BLaER1 (cell line): ENCODE data around the gene STX2.
"Not testable (repeated sequence)": the region's sequence is repeated elsewhere in the genome, so short reads cannot be mapped to it uniquely, and the experiment has no call there.

Experiments
- H3K27ac ChIP-seq: shearing (Covaris generic); formaldehyde crosslinking; 2 replicates; pipeline ENCODE4 v1.8.1; 2022
- H3K27me3 ChIP-seq: shearing (Covaris generic); formaldehyde crosslinking; 2 replicates; pipeline ENCODE4 v1.8.1; 2022
- H3K36me3 ChIP-seq: shearing (Covaris generic); formaldehyde crosslinking; 2 replicates; pipeline ENCODE4 v1.8.1; 2022
- H3K4me1 ChIP-seq: shearing (Covaris generic); formaldehyde crosslinking; 2 replicates; pipeline ENCODE4 v1.8.1; 2022
- H3K4me2 ChIP-seq: shearing (Covaris generic); formaldehyde crosslinking; 2 replicates; pipeline ENCODE4 v1.8.1; 2022
- H3K4me3 ChIP-seq: shearing (Covaris generic); formaldehyde crosslinking; 2 replicates; pipeline ENCODE4 v1.8.1; 2022
- H3K9ac ChIP-seq: shearing (Covaris generic); formaldehyde crosslinking; 2 replicates; pipeline ENCODE4 v1.8.1; 2022
- H3K9me3 ChIP-seq: shearing (Covaris generic); formaldehyde crosslinking; 2 replicates; pipeline ENCODE4 v1.8.1; 2022
- H4K20me1 ChIP-seq: shearing (Covaris generic); formaldehyde crosslinking; 2 replicates; pipeline ENCODE4 v1.8.1; 2022
- Cebpa-rat ChIP-seq: shearing (Covaris generic); IDR thresholded peaks from 2 replicates; pipeline ENCODE4 v1.8.1; 2022

Gene STX2

GRCh38 chr12:130870442-130871285, 31.6 kb upstream of the STX2 start:
- peaks cover 31% of the 10 kb centered on the region for H3K36me3 ChIP-seq
- H3K27me3 ChIP-seq: no peaks in the 10 kb centered on the region
- peak overlapping the region; percentile 94 for H3K4me3 ChIP-seq
- peak overlapping the region; percentile 96 for H3K4me2 ChIP-seq
- peaks cover 37% of the 10 kb centered on the region for H3K4me1 ChIP-seq
- H3K9me3 ChIP-seq: no peaks in the 10 kb centered on the region
- no peak for TF ChIP-seq Cebpa-rat
- peak overlapping the region; percentile 99 for H3K9ac ChIP-seq
- peaks cover 28% of the 10 kb centered on the region for H4K20me1 ChIP-seq
- peak overlapping the region; percentile 92 for H3K27ac ChIP-seq

GRCh38 chr12:130868412-130868811, 29.4 kb upstream of the STX2 start:
- peaks cover 5% of the 10 kb centered on the region for H4K20me1 ChIP-seq
- TF ChIP-seq Cebpa-rat: no peak
- H3K4me1 ChIP-seq: peaks cover 14% of the 10 kb centered on the region
- no peaks in the 10 kb centered on the region for H3K9me3 ChIP-seq
- H3K36me3 ChIP-seq: peaks cover 8% of the 10 kb centered on the region; the same call in 1 of the 2 replicates
- H3K27me3 ChIP-seq: no peaks in the 10 kb centered on the region
- H3K4me2 ChIP-seq: no peak overlapping the region
- H3K9ac ChIP-seq: no peak overlapping the region
- no peak overlapping the region for H3K27ac ChIP-seq
- H3K4me3 ChIP-seq: no peak overlapping the region

GRCh38 chr12:130863298-130863697, 24.2 kb upstream of the STX2 start:
- no peak for TF ChIP-seq Cebpa-rat
- H3K27me3 ChIP-seq: no peaks in the 10 kb centered on the region
- no peaks in the 10 kb centered on the region for H3K36me3 ChIP-seq
- H3K4me2 ChIP-seq: no peak overlapping the region
- no peaks in the 10 kb centered on the region for H3K4me1 ChIP-seq
- no peak overlapping the region for H3K4me3 ChIP-seq
- no peaks in the 10 kb centered on the region for H3K9me3 ChIP-seq
- H4K20me1 ChIP-seq: no peaks in the 10 kb centered on the region
- H3K9ac ChIP-seq: no peak overlapping the region
- no peak overlapping the region for H3K27ac ChIP-seq

- not testable (repeated sequence) for H3K27me3 ChIP-seq, H3K36me3 ChIP-seq, H3K9ac ChIP-seq, H4K20me1 ChIP-seq, H3K27ac ChIP-seq, H3K4me1 ChIP-seq, H3K9me3 ChIP-seq, H3K4me2 ChIP-seq, H3K4me3 ChIP-seq
Observed at GRCh38 chr12:130862771-130863170, 23.7 kb upstream of the STX2 start.

GRCh38 chr12:130862161-130862560, 23.1 kb upstream of the STX2 start:
- H3K27me3 ChIP-seq: no peaks in the 10 kb centered on the region
- H3K4me2 ChIP-seq: no peak overlapping the region
- H3K4me1 ChIP-seq: no peaks in the 10 kb centered on the region
- H3K36me3 ChIP-seq: no peaks in the 10 kb centered on the region
- no peak overlapping the region for H3K9ac ChIP-seq
- no peak for TF ChIP-seq Cebpa-rat
- no peaks in the 10 kb centered on the region for H4K20me1 ChIP-seq
- peaks cover 10% of the 10 kb centered on the region for H3K9me3 ChIP-seq
- no peak overlapping the region for H3K4me3 ChIP-seq
- no peak overlapping the region for H3K27ac ChIP-seq

- no peaks in the 10 kb centered on the region for H3K4me1 ChIP-seq
- no peak overlapping the region for H3K27ac ChIP-seq
- no peaks in the 10 kb centered on the region for H3K36me3 ChIP-seq
- no peak overlapping the region for H3K4me3 ChIP-seq
- H3K27me3 ChIP-seq: no peaks in the 10 kb centered on the region
- H4K20me1 ChIP-seq: no peaks in the 10 kb centered on the region
- H3K9me3 ChIP-seq: peaks cover 14% of the 10 kb centered on the region
- TF ChIP-seq Cebpa-rat: no peak
- H3K4me2 ChIP-seq: no peak overlapping the region
- no peak overlapping the region for H3K9ac ChIP-seq
Observed at GRCh38 chr12:130860311-130860710, 21.3 kb upstream of the STX2 start.

GRCh38 chr12:130859161-130859560, 20.1 kb upstream of the STX2 start:
- no peaks in the 10 kb centered on the region for H3K27me3 ChIP-seq
- H3K9ac ChIP-seq: no peak overlapping the region
- H4K20me1 ChIP-seq: no peaks in the 10 kb centered on the region
- no peak overlapping the region for H3K4me3 ChIP-seq
- H3K27ac ChIP-seq: no peak overlapping the region
- peaks cover 14% of the 10 kb centered on the region for H3K9me3 ChIP-seq
- H3K36me3 ChIP-seq: no peaks in the 10 kb centered on the region
- TF ChIP-seq Cebpa-rat: no peak
- H3K4me2 ChIP-seq: no peak overlapping the region
- H3K4me1 ChIP-seq: no peaks in the 10 kb centered on the region

GRCh38 chr12:130858084-130858483, 19.0 kb upstream of the STX2 start:
- Histone ChIP-seq H3K36me3 (no peaks in the 10 kb centered on the region), H3K4me3 (no peak overlapping the region), H3K9me3 (peaks cover 14% of the 10 kb centered on the region), H3K27ac (no peak overlapping the region), H4K20me1 (no peaks in the 10 kb centered on the region), H3K4me2 (no peak overlapping the region), H3K27me3 (no peaks in the 10 kb centered on the region), H3K4me1 (no peaks in the 10 kb centered on the region), H3K9ac (no peak overlapping the region)
- TF ChIP-seq Cebpa-rat: no peak

GRCh38 chr12:130856088-130856487, 17.0 kb upstream of the STX2 start:
- no peaks in the 10 kb centered on the region for H3K27me3 ChIP-seq

GRCh38 chr12:130850418-130851021, 11.5 kb upstream of the STX2 start:
- H3K4me2 ChIP-seq: no peak overlapping the region
- no peaks in the 10 kb centered on the region for H3K36me3 ChIP-seq
- 0 out of 2 replicates have a peak, but pooled peaks cover 4% of the 10 kb centered on the region for H3K4me1 ChIP-seq
- H3K4me3 ChIP-seq: no peak overlapping the region
- no peaks in the 10 kb centered on the region for H4K20me1 ChIP-seq
- no peak for TF ChIP-seq Cebpa-rat
- no peak overlapping the region for H3K27ac ChIP-seq
- H3K27me3 ChIP-seq: no peaks in the 10 kb centered on the region
- H3K9ac ChIP-seq: no peak overlapping the region
- no peaks in the 10 kb centered on the region for H3K9me3 ChIP-seq

More at GRCh38 chr12:130856088-130856487, 17.0 kb upstream of the STX2 start:
- Histone ChIP-seq H3K4me1 (no peaks in the 10 kb centered on the region), H4K20me1 (no peaks in the 10 kb centered on the region), H3K27ac (no peak overlapping the region), H3K9me3 (peaks cover 14% of the 10 kb centered on the region), H3K4me2 (no peak overlapping the region), H3K9ac (no peak overlapping the region), H3K4me3 (no peak overlapping the region), H3K36me3 (no peaks in the 10 kb centered on the region)
- TF ChIP-seq Cebpa-rat: no peak
